ENCODE results near the gene FBXO24. TPM values are rescaled to one million over a fixed set of nuclear protein-coding genes. Genes with fewer than 3 reads are reported as not detected.

FBXO24 gene
- total and polyA plus RNA-seq, 9 of the 15 experiments (the other 6 are each of a cell fraction or from before 2014, with no cell fraction given) = 0.17 to 0.95 (median 0.50) TPM

DNA sequence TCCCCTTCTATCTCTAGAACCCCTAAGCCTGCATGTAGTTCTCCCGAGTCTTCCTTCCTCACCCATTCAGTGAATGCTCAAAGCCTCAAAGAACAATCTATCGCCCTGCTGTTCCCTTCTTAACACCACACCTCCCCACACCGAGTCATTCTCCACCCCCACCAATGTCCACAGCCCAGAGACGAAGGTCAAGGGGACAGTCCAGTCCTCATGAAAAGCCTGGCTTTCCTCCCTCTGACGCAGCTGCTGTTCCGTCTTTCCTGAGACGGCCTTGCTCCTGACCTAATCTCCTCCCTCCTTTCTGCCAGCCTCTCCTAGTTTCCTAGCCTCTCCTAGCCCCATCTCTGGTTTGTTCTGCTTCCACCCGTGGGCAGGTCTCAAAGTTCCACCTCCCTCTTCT is 35.4 kb downstream of the FBXO24 start (continued):
- TF ChIP-seq, protein P1, sequence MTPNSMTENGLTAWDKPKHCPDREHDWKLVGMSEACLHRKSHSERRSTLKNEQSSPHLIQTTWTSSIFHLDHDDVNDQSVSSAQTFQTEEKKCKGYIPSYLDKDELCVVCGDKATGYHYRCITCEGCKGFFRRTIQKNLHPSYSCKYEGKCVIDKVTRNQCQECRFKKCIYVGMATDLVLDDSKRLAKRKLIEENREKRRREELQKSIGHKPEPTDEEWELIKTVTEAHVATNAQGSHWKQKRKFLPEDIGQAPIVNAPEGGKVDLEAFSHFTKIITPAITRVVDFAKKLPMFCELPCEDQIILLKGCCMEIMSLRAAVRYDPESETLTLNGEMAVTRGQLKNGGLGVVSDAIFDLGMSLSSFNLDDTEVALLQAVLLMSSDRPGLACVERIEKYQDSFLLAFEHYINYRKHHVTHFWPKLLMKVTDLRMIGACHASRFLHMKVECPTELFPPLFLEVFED (CRISPR knock-in tag; conservative IDR thresholded peaks at IDR 0.05) = no peak
- TF ChIP-seq SUPT5H (IDR thresholded peaks at IDR 0.05) = peak; percentile 36; the same call in 1 of the 2 replicates
- no peak for TF ChIP-seq KLF1 (tag; IDR thresholded peaks at IDR 0.05)
- TF ChIP-seq, protein P2, sequence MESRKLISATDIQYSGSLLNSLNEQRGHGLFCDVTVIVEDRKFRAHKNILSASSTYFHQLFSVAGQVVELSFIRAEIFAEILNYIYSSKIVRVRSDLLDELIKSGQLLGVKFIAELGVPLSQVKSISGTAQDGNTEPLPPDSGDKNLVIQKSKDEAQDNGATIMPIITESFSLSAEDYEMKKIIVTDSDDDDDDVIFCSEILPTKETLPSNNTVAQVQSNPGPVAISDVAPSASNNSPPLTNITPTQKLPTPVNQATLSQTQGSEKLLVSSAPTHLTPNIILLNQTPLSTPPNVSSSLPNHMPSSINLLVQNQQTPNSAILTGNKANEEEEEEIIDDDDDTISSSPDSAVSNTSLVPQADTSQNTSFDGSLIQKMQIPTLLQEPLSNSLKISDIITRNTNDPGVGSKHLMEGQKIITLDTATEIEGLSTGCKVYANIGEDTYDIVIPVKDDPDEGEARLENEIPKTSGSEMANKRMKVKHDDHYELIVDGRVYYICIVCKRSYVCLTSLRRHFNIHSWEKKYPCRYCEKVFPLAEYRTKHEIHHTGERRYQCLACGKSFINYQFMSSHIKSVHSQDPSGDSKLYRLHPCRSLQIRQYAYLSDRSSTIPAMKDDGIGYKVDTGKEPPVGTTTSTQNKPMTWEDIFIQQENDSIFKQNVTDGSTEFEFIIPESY (CRISPR knock-in tag; IDR thresholded peaks at IDR 0.05) = no peak
- TF ChIP-seq HDAC2 (IDR thresholded peaks at IDR 0.05) = no peak
- TF ChIP-seq, protein P3, sequence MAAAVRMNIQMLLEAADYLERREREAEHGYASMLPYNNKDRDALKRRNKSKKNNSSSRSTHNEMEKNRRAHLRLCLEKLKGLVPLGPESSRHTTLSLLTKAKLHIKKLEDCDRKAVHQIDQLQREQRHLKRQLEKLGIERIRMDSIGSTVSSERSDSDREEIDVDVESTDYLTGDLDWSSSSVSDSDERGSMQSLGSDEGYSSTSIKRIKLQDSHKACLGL (CRISPR knock-in tag; IDR thresholded peaks at IDR 0.05; ENCODE audit: borderline replicate concordance, poor library complexity, severe bottlenecking) = no peak
